Neuronal stem cell (in vitro differentiated cells): ENCODE measurements around the gene RAPGEF1.

Experiments
- DNase-seq: peaks from one replicate; pipeline ENCODE4 v3.0.0-alpha.2; 2013; ENCODE audit warnings: low spot score
- H2AFZ ChIP-seq: one replicate; pipeline ENCODE4 v1.6.1; 2013; ENCODE audit warnings: mild to moderate bottlenecking, low read length, inconsistent platforms
- H2AK5ac ChIP-seq: 2 replicates; pipeline ENCODE4 v1.6.1; 2013; ENCODE audit warnings: low read depth, mild to moderate bottlenecking, inconsistent platforms, low read length, moderate library complexity, mixed read lengths
- H2BK120ac ChIP-seq: 2 replicates; pipeline ENCODE4 v1.6.1; 2013; ENCODE audit warnings: low read depth, mild to moderate bottlenecking, inconsistent platforms, low read length, moderate library complexity, mixed read lengths
- H2BK12ac ChIP-seq: one replicate; pipeline ENCODE4 v1.6.1; 2013; ENCODE audit warnings: low read length, inconsistent platforms
- H2BK15ac ChIP-seq: 2 replicates; pipeline ENCODE4 v1.6.1; 2013; ENCODE audit warnings: mild to moderate bottlenecking, low read length, inconsistent platforms, mixed read lengths
- H2BK5ac ChIP-seq: one replicate; pipeline ENCODE4 v1.6.1; 2013; ENCODE audit warnings: inconsistent platforms, mild to moderate bottlenecking, low read length, moderate library complexity
- H3K14ac ChIP-seq: one replicate; pipeline ENCODE4 v1.6.1; 2013; ENCODE audit warnings: low read length, inconsistent platforms
- H3K18ac ChIP-seq: 2 replicates; pipeline ENCODE4 v1.6.1; 2013; ENCODE audit warnings: low read length, inconsistent platforms
- H3K23ac ChIP-seq: 2 replicates; pipeline ENCODE4 v1.6.1; 2013; ENCODE audit warnings: low read depth, mild to moderate bottlenecking, mixed read lengths, low read length, inconsistent platforms; ENCODE audit not compliant: poor library complexity
- H3K27ac ChIP-seq: replicated peaks from 3 replicates; pipeline ENCODE4 v1.5.1; 2013; ENCODE audit warnings: low read length, inconsistent platforms
- H3K27me3 ChIP-seq, 3 experiments: 2 replicates each; pipeline ENCODE4 v1.6.1; 2013; ENCODE audit warnings: low read length in 3 of 3, mild to moderate bottlenecking in 2 of 3, inconsistent platforms in 1 of 3, low read depth in 1 of 3, mixed read lengths in 1 of 3, moderate library complexity in 1 of 3; ENCODE audit not compliant: control insufficient read depth in 3 of 3, insufficient read depth in 3 of 3
- H3K36me3 ChIP-seq, 2 donors: replicated peaks in 1 of 2; 2 replicates each; pipeline ENCODE4 v1.6.1; 2013; ENCODE audit warnings: low read length in 2 of 2; ENCODE audit not compliant: control insufficient read depth in 2 of 2, insufficient read depth in 2 of 2
- H3K4ac ChIP-seq: 2 replicates; pipeline ENCODE4 v1.6.1; 2013; ENCODE audit warnings: inconsistent platforms, mild to moderate bottlenecking, low read length, moderate library complexity
- H3K4me1 ChIP-seq, 2 donors: 1 replicate in 1 of 2; 2 replicates in 1 of 2; pipeline ENCODE4 v1.6.1; 2013; ENCODE audit warnings: low read length in 2 of 2, low read depth in 1 of 2; ENCODE audit not compliant: control insufficient read depth in 2 of 2, insufficient read depth in 1 of 2
- H3K4me2 ChIP-seq: one replicate; pipeline ENCODE4 v1.6.1; 2013; ENCODE audit warnings: mild to moderate bottlenecking, low read length, inconsistent platforms; ENCODE audit not compliant: insufficient read depth, poor library complexity, severe bottlenecking
- H3K4me3 ChIP-seq, 2 donors: 2 replicates each; pipeline ENCODE4 v1.5.1; 2013; ENCODE audit warnings: low read length in 2 of 2, mild to moderate bottlenecking in 2 of 2, inconsistent platforms in 1 of 2, moderate library complexity in 1 of 2
- H3K79me1 ChIP-seq: one replicate; pipeline ENCODE4 v1.6.1; 2013; ENCODE audit warnings: low read depth, mild to moderate bottlenecking, inconsistent platforms, low read length, moderate library complexity
- H3K9ac ChIP-seq: one replicate; pipeline ENCODE4 v1.6.1; 2013; ENCODE audit warnings: mild to moderate bottlenecking, low read depth, low read length, inconsistent platforms; ENCODE audit not compliant: poor library complexity
- H3K9me3 ChIP-seq, 2 donors: replicated peaks in 1 of 2; 2 replicates each; pipeline versions ENCODE3 to v1.6.1; 2013; ENCODE audit warnings: low read length in 2 of 2, mild to moderate bottlenecking in 2 of 2, inconsistent platforms in 1 of 2, low read depth in 1 of 2, mixed read lengths in 1 of 2, moderate library complexity in 1 of 2; ENCODE audit not compliant: control insufficient read depth in 2 of 2, insufficient read depth in 1 of 2
- H4K8ac ChIP-seq: one replicate; pipeline ENCODE4 v1.6.1; 2013; ENCODE audit warnings: low read depth, mild to moderate bottlenecking, inconsistent platforms, low read length, moderate library complexity
- H4K91ac ChIP-seq: one replicate; pipeline ENCODE4 v1.6.1; 2013; ENCODE audit warnings: low read length, low read depth, mild to moderate bottlenecking, inconsistent platforms; ENCODE audit not compliant: poor library complexity
- WGBS, 2 donors: extraction: QIAGEN DNeasy Blood & Tissue Kit; methylation state at CpG; one replicate each; pipeline ENCODE4 v1.1.7; 2013; ENCODE audit warnings: missing lambda C conversion rate in 2 of 2, mixed read lengths in 1 of 2; ENCODE audit not compliant: insufficient read length in 2 of 2, insufficient replicate concordance in 1 of 2; ENCODE audit errors: extremely low coverage in 2 of 2; 5-methylcytosine and 5-hydroxymethylcytosine counted together

RAPGEF1 gene

GRCh38 chr9:131704988-131705387, 34.9 kb downstream of the RAPGEF1 start:
- H3K4me2 ChIP-seq, result no peak overlapping the region
- no peaks in the 10 kb centered on the region for H3K9me3 ChIP-seq
- no peak overlapping the region for H2BK5ac ChIP-seq
- H3K27me3 ChIP-seq, result no peaks in the 10 kb centered on the region
- no peak overlapping the region for H3K18ac ChIP-seq
- no peaks in the 10 kb centered on the region for H3K36me3 ChIP-seq
- no peak overlapping the region for H3K9ac ChIP-seq
- peaks cover 2% of the 10 kb centered on the region for H3K79me1 ChIP-seq
- H3K27ac ChIP-seq, result no peak overlapping the region
- DNase-seq, result no peak
- no peak overlapping the region for H3K14ac ChIP-seq
- peaks cover 4 to 9% of the 10 kb centered on the region in 2 donors for H3K4me1 ChIP-seq
- no peak overlapping the region for H3K23ac ChIP-seq
- H3K4ac ChIP-seq, result no peak overlapping the region
- no peak overlapping the region for H2BK120ac ChIP-seq
- no CpG with 5 or more reads among the region's 4 CpGs for WGBS, 2 donors
- no peak overlapping the region for H2AK5ac ChIP-seq
- no peak overlapping the region for H4K91ac ChIP-seq
- no peak overlapping the region for H2AFZ ChIP-seq
- H2BK12ac ChIP-seq, result no peak overlapping the region
- no peak overlapping the region for H2BK15ac ChIP-seq
- H4K8ac ChIP-seq, result no peak overlapping the region
- H3K4me3 ChIP-seq, result no peak overlapping the region

GRCh38 chr9:131704141-131704983, 35.5 kb downstream of the RAPGEF1 start:
- Histone ChIP-seq H3K4ac (no peak overlapping the region), H3K4me3 (no peak overlapping the region), H3K9me3 (no peaks in the 10 kb centered on the region), H2BK5ac (no peak overlapping the region), H2BK12ac (no peak overlapping the region), H3K4me1 (peaks cover 3 to 5% of the 10 kb centered on the region in 2 donors), H3K79me1 (peaks cover 2% of the 10 kb centered on the region), H3K18ac (no peak overlapping the region), H3K9ac (no peak overlapping the region), H3K27me3 (no peaks in the 10 kb centered on the region), H3K4me2 (no peak overlapping the region), H2AK5ac (no peak overlapping the region), H4K91ac (no peak overlapping the region), H3K36me3 (no peaks in the 10 kb centered on the region), H4K8ac (no peak overlapping the region), H3K23ac (no peak overlapping the region), H3K27ac (no peak overlapping the region), H2BK15ac (no peak overlapping the region), H3K14ac (no peak overlapping the region), H2AFZ (no peak overlapping the region), H2BK120ac (no peak overlapping the region)
- WGBS, 2 donors, result no CpG with 5 or more reads among the region's 5 CpGs
- DNase-seq, result no peak

GRCh38 chr9:131703697-131704096, 36.2 kb downstream of the RAPGEF1 start:
- H3K4me2 ChIP-seq, result no peak overlapping the region
- no peak overlapping the region for H2BK15ac ChIP-seq
- H3K4me1 ChIP-seq, result peaks cover 3 to 5% of the 10 kb centered on the region in 2 donors
- peaks cover 2% of the 10 kb centered on the region for H3K79me1 ChIP-seq
- no peak overlapping the region for H2AFZ ChIP-seq
- H3K27me3 ChIP-seq, result no peaks in the 10 kb centered on the region
- WGBS, 2 donors, result no CpG with 5 or more reads among the region's 4 CpGs
- no peak overlapping the region for H2AK5ac ChIP-seq
- H2BK12ac ChIP-seq, result no peak overlapping the region
- H2BK120ac ChIP-seq, result no peak overlapping the region
- H3K4ac ChIP-seq, result no peak overlapping the region
- H4K8ac ChIP-seq, result no peak overlapping the region
- H3K4me3 ChIP-seq, result no peak overlapping the region
- no peak overlapping the region for H3K18ac ChIP-seq
- no peaks in the 10 kb centered on the region for H3K36me3 ChIP-seq
- no peak overlapping the region for H3K9ac ChIP-seq
- no peak overlapping the region for H4K91ac ChIP-seq
- H3K27ac ChIP-seq, result no peak overlapping the region
- DNase-seq, result no peak
- H3K9me3 ChIP-seq, result no peaks in the 10 kb centered on the region
- H3K23ac ChIP-seq, result no peak overlapping the region
- no peak overlapping the region for H3K14ac ChIP-seq
- no peak overlapping the region for H2BK5ac ChIP-seq

GRCh38 chr9:131702911-131703310, 37.0 kb downstream of the RAPGEF1 start:
- H3K4me3 ChIP-seq, result no peak overlapping the region
- no peak overlapping the region for H3K4me2 ChIP-seq
- H2BK12ac ChIP-seq, result no peak overlapping the region
- peaks cover 2% of the 10 kb centered on the region for H3K79me1 ChIP-seq
- no peaks in the 10 kb centered on the region for H3K27me3 ChIP-seq
- no peak overlapping the region for H2BK120ac ChIP-seq
- no peak overlapping the region for H3K14ac ChIP-seq
- no peak for DNase-seq
- H3K4ac ChIP-seq, result no peak overlapping the region
- no peak overlapping the region for H4K91ac ChIP-seq
- WGBS, 2 donors, result no CpG with 5 or more reads among the region's 8 CpGs
- no peaks in the 10 kb centered on the region for H3K36me3 ChIP-seq
- peaks cover under 1 to 5% of the 10 kb centered on the region in 2 donors for H3K4me1 ChIP-seq
- no peak overlapping the region for H3K23ac ChIP-seq
- H3K9ac ChIP-seq, result no peak overlapping the region
- no peak overlapping the region for H2BK5ac ChIP-seq
- no peaks in the 10 kb centered on the region for H3K9me3 ChIP-seq
- H2BK15ac ChIP-seq, result no peak overlapping the region
- no peak overlapping the region for H3K27ac ChIP-seq
- no peak overlapping the region for H4K8ac ChIP-seq
- H2AK5ac ChIP-seq, result no peak overlapping the region
- no peak overlapping the region for H2AFZ ChIP-seq
- H3K18ac ChIP-seq, result no peak overlapping the region
